GM12865 (cell line): Measurements from ENCODE around the gene DET1.
"Not testable (repeated sequence)": the region's sequence is repeated elsewhere in the genome, so short reads cannot be mapped to it uniquely, and the experiment has no call there.

Experiments used
- DNase-seq: peaks from one replicate; pipeline ENCODE4 v3.0.0; 2010; ENCODE audit warnings: low read depth
- H3K4me3 ChIP-seq: 2 replicates; pipeline ENCODE4 v1.5.1; 2011; ENCODE audit warnings: mild to moderate bottlenecking, low read depth, low read length, control low read depth
- CTCF ChIP-seq: IDR thresholded peaks from 2 replicates; pipeline ENCODE4 v1.5.1; 2011; ENCODE audit warnings: low read length, control low read depth, low read depth, inconsistent platforms; ENCODE audit not compliant: insufficient read depth; ENCODE audit errors: missing control alignments

DET1 gene

GRCh38 chr15:88545578-88546247 lies 768 bp downstream of the DET1 start:
- not testable (repeated sequence) for DNase-seq
- peak overlapping the region; percentile 91 for H3K4me3 ChIP-seq

- DNase-seq, result no peak
- TF ChIP-seq CTCF, result no peak
- H3K4me3 ChIP-seq, result no peak overlapping the region
Observed at GRCh38 chr15:88543065-88543776, 3.3 kb downstream of the DET1 start.

GRCh38 chr15:88542342-88542733 lies 4.1 kb downstream of the DET1 start:
- no peak overlapping the region for H3K4me3 ChIP-seq
- DNase-seq, result no peak
- TF ChIP-seq CTCF, result no peak

GRCh38 chr15:88541709-88542341 lies 4.7 kb downstream of the DET1 start:
- DNase-seq, result no peak
- TF ChIP-seq CTCF, result no peak
- no peak overlapping the region for H3K4me3 ChIP-seq

- DNase-seq, result not testable (repeated sequence)
Observed at GRCh38 chr15:88541111-88541510, 5.4 kb downstream of the DET1 start.

GRCh38 chr15:88540350-88540749 lies 6.1 kb downstream of the DET1 start:
- not testable (repeated sequence) for DNase-seq, H3K4me3 ChIP-seq

More at GRCh38 chr15:88541111-88541510, 5.4 kb downstream of the DET1 start:
- not testable (repeated sequence) for H3K4me3 ChIP-seq

GRCh38 chr15:88539441-88539840 lies 7.0 kb downstream of the DET1 start:
- TF ChIP-seq CTCF, result no peak

GRCh38 chr15:88538972-88539371 lies 7.5 kb downstream of the DET1 start:
- no peak for TF ChIP-seq CTCF
- H3K4me3 ChIP-seq, result no peak overlapping the region
- DNase-seq, result no peak

More at GRCh38 chr15:88539441-88539840, 7.0 kb downstream of the DET1 start:
- DNase-seq, result no peak
- no peak overlapping the region for H3K4me3 ChIP-seq
